Mucosa of stomach (tissue), 1 donor: ENCODE data around the gene NMRAL1.

Experiments
- H3K27me3 ChIP-seq: one replicate; pipeline ENCODE4 v1.7.0; 2013; ENCODE audit warnings: mild to moderate bottlenecking, low read length; ENCODE audit not compliant: control insufficient read depth, insufficient read depth
- H3K36me3 ChIP-seq: one replicate; pipeline ENCODE4 v1.7.0; 2013; ENCODE audit warnings: low read length; ENCODE audit not compliant: control insufficient read depth, insufficient read depth
- H3K4me1 ChIP-seq: one replicate; pipeline ENCODE4 v1.7.0; 2013; ENCODE audit warnings: mild to moderate bottlenecking, low read length; ENCODE audit not compliant: control insufficient read depth, insufficient read depth
- H3K4me3 ChIP-seq: one replicate; pipeline ENCODE4 v1.7.0; 2013; ENCODE audit warnings: low read length
- H3K9ac ChIP-seq: one replicate; pipeline ENCODE4 v1.7.0; 2013; ENCODE audit warnings: mild to moderate bottlenecking, low read length, moderate library complexity
- H3K9me3 ChIP-seq: one replicate; pipeline ENCODE4 v1.7.0; 2013; ENCODE audit warnings: mild to moderate bottlenecking, low read length, moderate library complexity; ENCODE audit not compliant: control insufficient read depth
- donor health status: Pancreatic carcinoma.

Gene NMRAL1

GRCh38 chr16:4474192-4474961, at the start of gene NMRAL1:
NMRAL1 (minus strand) TSS chr16:4474625; CDS start chr16:4474132, 493 bp downstream.
- H3K4me1 ChIP-seq = peaks cover 13% of the 10 kb centered on the region
- H3K9ac ChIP-seq = peak within 1 kb of the TSS; percentile 86
- no peaks in the 10 kb centered on the region for H3K36me3 ChIP-seq
- no peaks in the 10 kb centered on the region for H3K27me3 ChIP-seq
- H3K9me3 ChIP-seq = no peaks in the 10 kb centered on the region
- H3K4me3 ChIP-seq = peak within 1 kb of the TSS; percentile 46

- Histone ChIP-seq H3K4me1 (peaks cover 5% of the 10 kb centered on the region), H3K9me3 (no peaks in the 10 kb centered on the region), H3K9ac (no peak overlapping the region), H3K36me3 (no peaks in the 10 kb centered on the region), H3K4me3 (no peak overlapping the region), H3K27me3 (no peaks in the 10 kb centered on the region)
Measured at GRCh38 chr16:4523686-4524085, 49.3 kb upstream of the NMRAL1 start.

GRCh38 chr16:4522051-4522581, 47.7 kb upstream of the NMRAL1 start:
- Histone ChIP-seq H3K36me3 (no peaks in the 10 kb centered on the region), H3K27me3 (no peaks in the 10 kb centered on the region), H3K9ac (no peak overlapping the region), H3K4me1 (peaks cover 5% of the 10 kb centered on the region), H3K4me3 (no peak overlapping the region), H3K9me3 (no peaks in the 10 kb centered on the region)

GRCh38 chr16:4520913-4521312, 46.5 kb upstream of the NMRAL1 start:
- peaks cover 5% of the 10 kb centered on the region for H3K4me1 ChIP-seq

GRCh38 chr16:4519274-4520058, 45.0 kb upstream of the NMRAL1 start:
- Histone ChIP-seq H3K9me3 (no peaks in the 10 kb centered on the region), H3K36me3 (no peaks in the 10 kb centered on the region), H3K27me3 (no peaks in the 10 kb centered on the region), H3K4me3 (no peak overlapping the region), H3K4me1 (no peaks in the 10 kb centered on the region), H3K9ac (no peak overlapping the region)

More at GRCh38 chr16:4520913-4521312, 46.5 kb upstream of the NMRAL1 start:
- Histone ChIP-seq H3K4me3 (no peak overlapping the region), H3K27me3 (no peaks in the 10 kb centered on the region), H3K9me3 (no peaks in the 10 kb centered on the region), H3K36me3 (no peaks in the 10 kb centered on the region), H3K9ac (no peak overlapping the region)

GRCh38 chr16:4517812-4518680, 43.6 kb upstream of the NMRAL1 start:
- Histone ChIP-seq H3K4me1 (peaks cover 6% of the 10 kb centered on the region), H3K4me3 (no peak overlapping the region), H3K9ac (no peak overlapping the region), H3K9me3 (no peaks in the 10 kb centered on the region), H3K36me3 (no peaks in the 10 kb centered on the region), H3K27me3 (no peaks in the 10 kb centered on the region)

GRCh38 chr16:4515611-4516233, 41.3 kb upstream of the NMRAL1 start:
- Histone ChIP-seq H3K9me3 (no peaks in the 10 kb centered on the region), H3K27me3 (no peaks in the 10 kb centered on the region), H3K36me3 (peaks cover 5% of the 10 kb centered on the region), H3K9ac (no peak overlapping the region), H3K4me1 (peaks cover 18% of the 10 kb centered on the region), H3K4me3 (no peak overlapping the region)

GRCh38 chr16:4514606-4515005, 40.2 kb upstream of the NMRAL1 start:
- H3K9ac ChIP-seq = peak overlapping the region; percentile 24
- H3K4me3 ChIP-seq = no peak overlapping the region
- peaks cover 18% of the 10 kb centered on the region for H3K4me1 ChIP-seq
- peaks cover 11% of the 10 kb centered on the region for H3K36me3 ChIP-seq
- H3K9me3 ChIP-seq = no peaks in the 10 kb centered on the region
- no peaks in the 10 kb centered on the region for H3K27me3 ChIP-seq

- no peaks in the 10 kb centered on the region for H3K9me3 ChIP-seq
- no peak overlapping the region for H3K9ac ChIP-seq
- H3K4me1 ChIP-seq = peaks cover 18% of the 10 kb centered on the region
- H3K27me3 ChIP-seq = no peaks in the 10 kb centered on the region
- peaks cover 16% of the 10 kb centered on the region for H3K36me3 ChIP-seq
- H3K4me3 ChIP-seq = no peak overlapping the region
Measured at GRCh38 chr16:4513881-4514280, 39.5 kb upstream of the NMRAL1 start.

- Histone ChIP-seq H3K27me3 (no peaks in the 10 kb centered on the region), H3K36me3 (peaks cover 16% of the 10 kb centered on the region), H3K4me1 (peaks cover 18% of the 10 kb centered on the region), H3K9me3 (no peaks in the 10 kb centered on the region), H3K4me3 (no peak overlapping the region), H3K9ac (no peak overlapping the region)
Measured at GRCh38 chr16:4513086-4513860, 38.8 kb upstream of the NMRAL1 start.

GRCh38 chr16:4512473-4512872, 38.0 kb upstream of the NMRAL1 start:
- Histone ChIP-seq H3K4me3 (no peak overlapping the region), H3K36me3 (peaks cover 16% of the 10 kb centered on the region), H3K4me1 (peaks cover 18% of the 10 kb centered on the region)

More at GRCh38 chr16:4512473-4512872, 38.0 kb upstream of the NMRAL1 start:
- Histone ChIP-seq H3K9ac (no peak overlapping the region), H3K27me3 (no peaks in the 10 kb centered on the region), H3K9me3 (no peaks in the 10 kb centered on the region)
